Measurements from ENCODE around the gene GPBP1L1. TPM values are rescaled to one million over a fixed set of nuclear protein-coding genes. Genes with fewer than 3 reads are reported as not detected.

Gene GPBP1L1
- total and polyA plus RNA-seq, 9 donors, result 36.0 to 89.5 (median 78.7) TPM

DNA sequence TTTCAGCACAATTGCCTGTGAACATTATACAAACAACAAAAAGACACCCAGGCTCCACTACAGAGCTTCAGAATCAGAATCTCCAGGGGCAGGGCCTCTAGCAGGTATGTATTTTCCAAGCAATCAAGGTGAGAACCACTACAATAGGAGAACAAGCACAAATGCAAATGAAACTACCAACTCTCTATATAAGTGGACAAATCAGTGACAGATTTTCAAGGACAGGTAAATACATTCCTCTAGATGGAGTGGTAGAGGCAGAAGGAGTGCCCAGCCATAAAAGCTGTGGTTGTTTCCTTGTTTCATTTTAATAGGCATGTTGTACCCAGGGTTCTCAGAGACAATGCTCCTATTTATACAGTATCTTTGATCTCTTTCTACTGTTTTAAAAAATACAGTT, 42.4 kb downstream of the GPBP1L1 start:
- Histone ChIP-seq H3K27me3 (no peaks in the 10 kb centered on the region), H3K9me3 (no peaks in the 10 kb centered on the region), H3K4me3 (no peak overlapping the region), H3K4me1 (ENCODE audit: insufficient read depth) (no peaks in the 10 kb centered on the region), H3K27ac (no peak overlapping the region), H3K36me3 (no peaks in the 10 kb centered on the region)
- no peak for DNase-seq
- no peak for TF ChIP-seq POLR2A (IDR thresholded peaks at IDR 0.05)
- TF ChIP-seq EP300 (IDR thresholded peaks at IDR 0.05), result no peak
- TF ChIP-seq, protein P1, sequence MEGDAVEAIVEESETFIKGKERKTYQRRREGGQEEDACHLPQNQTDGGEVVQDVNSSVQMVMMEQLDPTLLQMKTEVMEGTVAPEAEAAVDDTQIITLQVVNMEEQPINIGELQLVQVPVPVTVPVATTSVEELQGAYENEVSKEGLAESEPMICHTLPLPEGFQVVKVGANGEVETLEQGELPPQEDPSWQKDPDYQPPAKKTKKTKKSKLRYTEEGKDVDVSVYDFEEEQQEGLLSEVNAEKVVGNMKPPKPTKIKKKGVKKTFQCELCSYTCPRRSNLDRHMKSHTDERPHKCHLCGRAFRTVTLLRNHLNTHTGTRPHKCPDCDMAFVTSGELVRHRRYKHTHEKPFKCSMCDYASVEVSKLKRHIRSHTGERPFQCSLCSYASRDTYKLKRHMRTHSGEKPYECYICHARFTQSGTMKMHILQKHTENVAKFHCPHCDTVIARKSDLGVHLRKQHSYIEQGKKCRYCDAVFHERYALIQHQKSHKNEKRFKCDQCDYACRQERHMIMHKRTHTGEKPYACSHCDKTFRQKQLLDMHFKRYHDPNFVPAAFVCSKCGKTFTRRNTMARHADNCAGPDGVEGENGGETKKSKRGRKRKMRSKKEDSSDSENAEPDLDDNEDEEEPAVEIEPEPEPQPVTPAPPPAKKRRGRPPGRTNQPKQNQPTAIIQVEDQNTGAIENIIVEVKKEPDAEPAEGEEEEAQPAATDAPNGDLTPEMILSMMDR (IDR thresholded peaks at IDR 0.05), result no peak
- intact Hi-C loops (cut with DNase I), result no loop called here

DNA sequence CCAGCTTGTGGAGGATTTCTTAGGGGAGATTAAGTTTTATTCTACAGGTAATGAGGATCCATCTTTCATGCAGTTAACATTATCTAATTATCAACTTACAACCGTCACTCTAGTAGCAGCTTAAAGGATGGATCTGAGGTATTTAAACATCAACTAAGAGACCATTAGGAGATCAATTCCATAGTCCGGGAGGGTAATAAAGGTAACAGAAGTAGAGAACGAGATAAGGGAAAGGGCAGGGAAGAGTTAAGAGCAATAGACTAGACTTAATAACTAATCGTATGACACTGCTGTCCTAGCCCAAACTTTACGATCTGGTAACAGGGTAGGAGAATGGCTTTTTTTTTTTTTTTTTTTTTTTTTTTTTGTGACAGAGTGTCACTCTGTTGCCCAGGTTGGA, 43.0 kb downstream of the GPBP1L1 start:
- Histone ChIP-seq H3K9me3 (no peaks in the 10 kb centered on the region), H3K27ac (no peak overlapping the region), H3K4me3 (no peak overlapping the region), H3K27me3 (no peaks in the 10 kb centered on the region), H3K4me1 (ENCODE audit: insufficient read depth) (no peaks in the 10 kb centered on the region), H3K36me3 (no peaks in the 10 kb centered on the region)
- DNase-seq, result no peak
- WGBS, 3 donors, result 65 to 83% (median 74%) methylated on average over 5 of the region's 5 CpGs
- TF ChIP-seq EP300 (IDR thresholded peaks at IDR 0.05), result no peak
- TF ChIP-seq, protein P1 (IDR thresholded peaks at IDR 0.05), result no peak
- TF ChIP-seq POLR2A (IDR thresholded peaks at IDR 0.05), result no peak
- intact Hi-C loops (cut with DNase I), result no loop called here

DNA sequence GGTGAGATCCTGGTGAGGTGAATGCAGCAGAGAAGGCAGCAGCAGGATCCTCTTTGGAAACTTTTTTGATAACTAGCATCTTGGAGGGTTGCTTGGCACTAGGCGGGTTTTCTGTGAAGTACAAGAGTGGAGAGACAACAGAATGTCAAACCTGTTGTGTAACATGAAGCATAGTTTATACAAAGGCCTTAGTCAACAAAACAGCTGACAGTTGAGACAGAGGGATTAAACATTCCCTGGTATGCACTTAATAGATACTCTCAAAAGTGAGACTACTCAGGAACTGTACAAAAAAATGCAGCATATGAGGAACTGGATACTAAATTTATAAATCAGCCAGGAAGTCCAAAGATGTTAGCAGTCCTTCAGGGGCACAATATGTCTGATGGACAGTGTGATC, 46.0 kb downstream of the GPBP1L1 start:
- H3K4me3 ChIP-seq, result no peak overlapping the region
- DNase-seq, result no peak
- WGBS, 3 donors, result 93 to 100% (median 96%) methylated on average over 1 of the region's 1 CpG
- intact Hi-C loops (cut with DNase I), result no loop called here
- no peaks in the 10 kb centered on the region for H3K27me3 ChIP-seq
- H3K36me3 ChIP-seq, result no peaks in the 10 kb centered on the region
- H3K9me3 ChIP-seq, result no peaks in the 10 kb centered on the region
- TF ChIP-seq EP300 (IDR thresholded peaks at IDR 0.05) (no peak), POLR2A (IDR thresholded peaks at IDR 0.05) (no peak)
- TF ChIP-seq, protein P1 (IDR thresholded peaks at IDR 0.05), result no peak
- H3K27ac ChIP-seq, result no peak overlapping the region
- no peaks in the 10 kb centered on the region for H3K4me1 ChIP-seq (ENCODE audit: insufficient read depth)

DNA sequence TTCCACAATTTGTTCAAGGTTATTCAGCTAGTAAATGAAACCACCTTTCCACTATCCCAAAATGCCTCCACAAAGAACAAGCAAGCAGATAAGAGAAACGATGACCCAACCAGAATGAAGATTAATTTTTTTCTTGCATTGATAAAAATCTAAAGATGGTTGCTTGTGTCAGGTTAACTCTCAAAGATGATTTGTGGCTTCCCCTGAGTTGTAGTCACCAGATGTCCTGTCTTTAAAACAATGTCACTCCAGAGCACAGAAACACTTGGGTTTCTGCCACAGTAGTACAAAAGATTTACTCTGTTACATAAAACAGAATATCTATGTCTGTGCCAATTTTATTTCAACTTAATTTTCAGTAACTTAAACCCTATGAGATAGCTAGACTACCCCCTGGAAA, 51.1 kb downstream of the GPBP1L1 start:
- intact Hi-C loops (cut with DNase I), result no loop called here
- WGBS, 3 donors, result 24 to 31% (median 27%) methylated on average over 1 of the region's 1 CpG
- TF ChIP-seq EP300 (IDR thresholded peaks at IDR 0.05) (no peak), POLR2A (IDR thresholded peaks at IDR 0.05) (no peak)
- TF ChIP-seq, protein P1 (IDR thresholded peaks at IDR 0.05), result no peak
- DNase-seq, result no peak
- Histone ChIP-seq H3K27ac (no peak overlapping the region), H3K27me3 (no peaks in the 10 kb centered on the region), H3K4me3 (no peak overlapping the region), H3K4me1 (ENCODE audit: insufficient read depth) (no peaks in the 10 kb centered on the region), H3K9me3 (no peaks in the 10 kb centered on the region), H3K36me3 (no peaks in the 10 kb centered on the region)

DNA sequence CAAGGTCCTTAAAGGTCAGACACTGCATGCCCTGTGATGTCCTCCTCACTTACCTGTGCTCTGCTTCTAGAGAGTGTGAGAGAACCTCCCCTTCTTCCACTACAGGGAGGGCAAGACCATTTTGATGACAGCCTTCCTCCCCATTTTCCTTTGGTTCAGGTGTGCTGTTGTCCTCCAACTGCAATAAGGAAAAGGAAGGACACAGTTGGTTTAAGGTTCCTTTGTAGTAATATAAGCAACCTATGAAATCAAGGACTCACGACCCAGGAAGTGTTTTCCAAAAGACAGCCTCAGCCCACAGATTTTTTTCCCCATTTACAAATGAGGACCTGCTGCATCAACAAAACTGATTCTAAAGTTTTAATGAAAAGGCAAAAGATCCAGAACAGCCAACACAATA, 55.9 kb downstream of the GPBP1L1 start:
- Histone ChIP-seq H3K27me3 (no peaks in the 10 kb centered on the region), H3K36me3 (no peaks in the 10 kb centered on the region), H3K4me3 (no peak overlapping the region), H3K4me1 (ENCODE audit: insufficient read depth) (no peaks in the 10 kb centered on the region), H3K9me3 (no peaks in the 10 kb centered on the region), H3K27ac (no peak overlapping the region)
- intact Hi-C loops (cut with DNase I), result no loop called here
- WGBS, 3 donors, result 72 to 84% (median 81%) methylated on average over 1 of the region's 1 CpG
- TF ChIP-seq EP300 (IDR thresholded peaks at IDR 0.05) (no peak), POLR2A (IDR thresholded peaks at IDR 0.05) (no peak)
- TF ChIP-seq, protein P1 (IDR thresholded peaks at IDR 0.05), result no peak
- no peak for DNase-seq

Measured in ovary (tissue), 9 donors.